HCT116 (cell line): ENCODE results near the gene GRIK2. TPM values are rescaled to one million over a fixed set of nuclear protein-coding genes. Genes with fewer than 3 reads are reported as not detected.

ENCODE experiments used
- ATAC-seq: fragments of 200-7000 bp; cut with Tn5 transposase; 2 replicates; pipeline ENCODE4 v1.9.1; 2020; ENCODE audit warnings: mild to moderate bottlenecking, moderate library complexity
- BruUV-seq: library from RNA; stranded (reverse); fragments of 400-500 nt; replicated peaks from 2 replicates; lab custom pipeline; 2021; lab: Mats Ljungman, UMichigan
- CTCF ChIA-PET: fragments of 300-600 bp; sonication (Branson Sonifier 250); formaldehyde crosslinking; loops from one replicate; lab custom pipeline; 2021; ENCODE audit warnings: antibody characterized with exemption; lab: Charles Lee
- POLR2A ChIA-PET: fragments of 300-600, 350-600 bp; sonication (Branson Sonifier 250); formaldehyde crosslinking; loops from one replicate; lab custom pipeline; 2021; ENCODE audit warnings: antibody characterized with exemption; lab: Charles Lee
- RAD21 ChIA-PET, 2 experiments: fragments of 300-600 bp; sonication (Branson Sonifier 250); formaldehyde crosslinking; loops; one replicate each; lab custom pipeline; 2023; ENCODE audit warnings: low total read pairs in 2 of 2; ENCODE audit not compliant: uncharacterized antibody in 2 of 2, unreplicated experiment in 2 of 2, low non-redundant PET in 1 of 2; lab: Charles Lee
- DNase-seq: peaks from one replicate; pipeline ENCODE4 v3.0.0-alpha.2; 2010; ENCODE audit warnings: low read depth, low spot score
- H2AFZ ChIP-seq: fragments of 200-600 bp; shearing (Covaris generic), sonication (generic); 2 replicates; pipeline ENCODE4 v1.6.1; 2017; ENCODE audit warnings: low read depth, mixed run types, mixed read lengths, antibody characterized with exemption, low read length; ENCODE audit not compliant: poor library complexity, severe bottlenecking
- H3K27ac ChIP-seq: 2 replicates; pipeline ENCODE4 v1.5.1; 2012; ENCODE audit warnings: low read depth, low read length
- H3K27me3 ChIP-seq: fragments of 200-600 bp; sonication (generic); 2 replicates; pipeline ENCODE4 v1.6.1; 2016; ENCODE audit warnings: mixed run types, low read length, mixed read lengths; ENCODE audit not compliant: insufficient read depth
- H3K36me3 ChIP-seq, 2 experiments: fragments of 200-500 bp in 1 of 2; fragments of 200-600 bp in 1 of 2; sonication (Bioruptor generic) in 1 of 2; sonication (generic) in 1 of 2; 2 replicates each; pipeline versions ENCODE4 v1.5.1 to v1.6.1; 2014 to 2016; ENCODE audit warnings: low read length in 2 of 2, inconsistent platforms in 1 of 2, mixed read lengths in 1 of 2, mixed run types in 1 of 2; ENCODE audit not compliant: insufficient read depth in 2 of 2, control insufficient read depth in 1 of 2
- H3K4me1 ChIP-seq, 2 experiments: fragments of 200-600 bp in 1 of 2; sonication (generic) in 1 of 2; 2 replicates each; pipeline versions ENCODE4 v1.5.1 to v1.6.1; 2012 to 2017; ENCODE audit warnings: low read length in 2 of 2, inconsistent platforms in 1 of 2, mild to moderate bottlenecking in 1 of 2, mixed read lengths in 1 of 2, mixed run types in 1 of 2, moderate library complexity in 1 of 2; ENCODE audit not compliant: insufficient read depth in 2 of 2, control insufficient read depth in 1 of 2
- H3K4me2 ChIP-seq: fragments of 200-600 bp; sonication (generic); 2 replicates; pipeline ENCODE4 v1.6.1; 2017; ENCODE audit warnings: mixed run types, low read length, mixed read lengths
- H3K4me3 ChIP-seq, 2 experiments: fragments of 200-600 bp in 1 of 2; sonication (generic) in 1 of 2; replicated peaks in 1 of 2; 2 replicates each; pipeline ENCODE4 v1.5.1; 2011 to 2016; ENCODE audit warnings: low read length in 2 of 2, control low read depth in 1 of 2, low read depth in 1 of 2, mild to moderate bottlenecking in 1 of 2, mixed read lengths in 1 of 2, mixed run types in 1 of 2
- H3K79me2 ChIP-seq: fragments of 200-600 bp; sonication (generic); 2 replicates; pipeline ENCODE4 v1.6.1; 2017; ENCODE audit warnings: mild to moderate bottlenecking, mixed run types, low read length, moderate library complexity, mixed read lengths; ENCODE audit not compliant: insufficient read depth
- H3K9ac ChIP-seq: fragments of 200-600 bp; sonication (generic); 2 replicates; pipeline ENCODE4 v1.6.1; 2016; ENCODE audit warnings: low read length, mixed read lengths
- H3K9me2 ChIP-seq: fragments of 200-600 bp; sonication (generic), shearing (Covaris generic); 2 replicates; pipeline ENCODE4 v1.6.1; 2017; ENCODE audit warnings: mixed run types, mild to moderate bottlenecking, moderate library complexity; ENCODE audit not compliant: insufficient read depth
- H3K9me3 ChIP-seq, 2 experiments: fragments of 200-500 bp in 1 of 2; fragments of 200-600 bp in 1 of 2; sonication (Bioruptor generic) in 1 of 2; sonication (generic) in 1 of 2; 2 replicates each; pipeline ENCODE4 v1.6.1; 2014 to 2017; ENCODE audit warnings: low read length in 2 of 2, mixed read lengths in 2 of 2, inconsistent platforms in 1 of 2, low read depth in 1 of 2, mild to moderate bottlenecking in 1 of 2, mixed run types in 1 of 2, moderate library complexity in 1 of 2; ENCODE audit not compliant: control insufficient read depth in 1 of 2, insufficient read depth in 1 of 2
- H4K20me1 ChIP-seq: fragments of 200-600 bp; sonication (generic), shearing (Covaris generic); 2 replicates; pipeline ENCODE4 v1.6.1; 2017; ENCODE audit warnings: mixed run types, mild to moderate bottlenecking, moderate library complexity; ENCODE audit not compliant: insufficient read depth
- CEBPB ChIP-seq: IDR thresholded peaks from 2 replicates; pipeline ENCODE4 v1.6.1; 2012; ENCODE audit warnings: low read depth
- ELF1 ChIP-seq: IDR thresholded peaks from 2 replicates; pipeline ENCODE4 v1.6.1; 2012; ENCODE audit warnings: low read depth, borderline replicate concordance
- EZH2phosphoT487 ChIP-seq: fragments of 200-600 bp; IDR thresholded peaks from 2 replicates; pipeline ENCODE4 v1.6.1; 2018; ENCODE audit warnings: antibody characterized with exemption, borderline replicate concordance
- FOSL1 ChIP-seq: IDR thresholded peaks from 2 replicates; pipeline ENCODE4 v1.6.1; 2012; ENCODE audit warnings: low read depth
- JUND ChIP-seq: IDR thresholded peaks from 2 replicates; pipeline ENCODE4 v1.6.1; 2012
- SIN3A ChIP-seq: IDR thresholded peaks from 2 replicates; pipeline ENCODE4 v1.6.1; 2012; ENCODE audit warnings: low read depth
- SP1 ChIP-seq: IDR thresholded peaks from 2 replicates; pipeline ENCODE4 v1.6.1; 2012; ENCODE audit warnings: low read depth
- TCF7L2 ChIP-seq: IDR thresholded peaks from 2 replicates; pipeline ENCODE4 v1.7.0; 2011; ENCODE audit warnings: borderline replicate concordance, inconsistent platforms; ENCODE audit not compliant: insufficient read depth, insufficient read length; ENCODE audit errors: extremely low read depth
- YY1 ChIP-seq: IDR thresholded peaks from 2 replicates; pipeline ENCODE4 v1.6.1; 2011; ENCODE audit warnings: low read length, low read depth, moderate library complexity, mild to moderate bottlenecking; ENCODE audit not compliant: insufficient replicate concordance; ENCODE audit errors: extremely low read depth
- intact Hi-C: fragments of 100-400 bp; cut with micrococcal nuclease; formaldehyde crosslinking; loops from 2 replicates; pipeline ENCODE4 v1.10.0; 2022
- total RNA-seq: library from RNA; stranded (reverse); gene quantifications from one replicate; pipeline ENCODE4 v1.2.1, GENCODE V29; 2021; ENCODE audit not compliant: unreplicated experiment
- TF ChIP-seq, protein P1 (sequence below): IDR thresholded peaks from 2 replicates; pipeline ENCODE4 v1.6.1; 2011; ENCODE audit warnings: mild to moderate bottlenecking, low read length, moderate library complexity; ENCODE audit not compliant: insufficient replicate concordance; ENCODE audit errors: extremely low read depth
- TF ChIP-seq, protein P2 (sequence below): IDR thresholded peaks from 2 replicates; pipeline ENCODE4 v1.6.1; 2012; ENCODE audit warnings: low read depth
- TF ChIP-seq, protein P3 (sequence below), 3 experiments: fragments of 200-600 bp in 1 of 3; sonication (generic) in 1 of 3; IDR thresholded peaks in 2 of 3; conservative IDR thresholded peaks in 1 of 3; 2 replicates each; pipeline ENCODE4 v1.5.1; 2012 to 2017; ENCODE audit warnings: low read depth in 2 of 3, low read length in 2 of 3, antibody characterized with exemption in 1 of 3, borderline replicate concordance in 1 of 3, control low read depth in 1 of 3, mild to moderate bottlenecking in 1 of 3, mixed read lengths in 1 of 3, mixed run types in 1 of 3, moderate library complexity in 1 of 3; ENCODE audit not compliant: insufficient read depth in 1 of 3

GRIK2 gene
- total RNA-seq, 1 experiment from 2014 or later = 0.64 TPM

DNA sequence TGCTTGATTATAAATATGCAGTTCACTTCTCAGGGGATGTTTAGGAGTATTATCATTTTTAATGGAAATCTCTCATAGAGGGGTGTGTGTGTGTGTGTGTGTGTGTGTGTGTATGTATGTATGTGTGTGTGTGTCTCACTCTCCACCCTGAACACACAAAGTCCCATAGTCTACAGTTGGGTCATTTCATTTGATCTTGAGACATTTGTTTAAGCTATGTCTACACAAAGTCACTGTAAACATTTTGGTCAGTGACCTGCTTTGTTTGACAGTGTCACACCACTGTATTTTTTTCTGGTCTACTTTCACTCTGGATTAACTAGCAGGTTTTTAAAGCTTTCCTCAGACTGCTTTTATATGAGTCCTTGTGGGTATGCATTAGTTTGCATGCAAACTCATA, 215.2 kb downstream of the GRIK2 start:
- no peak overlapping the region for H3K4me2 ChIP-seq
- intact Hi-C loops = no loop called here
- H3K27me3 ChIP-seq = no peaks in the 10 kb centered on the region
- no peaks in the 10 kb centered on the region for H3K9me3 ChIP-seq
- ATAC-seq = no peak
- DNase-seq = no peak
- BruUV-seq = no TSS peak
- peaks cover 0 to 13% of the 10 kb centered on the region in 2 experiments; a peak in 2 of 4 replicates for H3K4me1 ChIP-seq
- no peak overlapping the region for H2AFZ ChIP-seq
- H3K9ac ChIP-seq = no peak overlapping the region
- CTCF ChIA-PET = no interaction called here
- H3K79me2 ChIP-seq = no peaks in the 10 kb centered on the region
- no peaks in the 10 kb centered on the region for H3K36me3 ChIP-seq
- TF ChIP-seq, protein P1, sequence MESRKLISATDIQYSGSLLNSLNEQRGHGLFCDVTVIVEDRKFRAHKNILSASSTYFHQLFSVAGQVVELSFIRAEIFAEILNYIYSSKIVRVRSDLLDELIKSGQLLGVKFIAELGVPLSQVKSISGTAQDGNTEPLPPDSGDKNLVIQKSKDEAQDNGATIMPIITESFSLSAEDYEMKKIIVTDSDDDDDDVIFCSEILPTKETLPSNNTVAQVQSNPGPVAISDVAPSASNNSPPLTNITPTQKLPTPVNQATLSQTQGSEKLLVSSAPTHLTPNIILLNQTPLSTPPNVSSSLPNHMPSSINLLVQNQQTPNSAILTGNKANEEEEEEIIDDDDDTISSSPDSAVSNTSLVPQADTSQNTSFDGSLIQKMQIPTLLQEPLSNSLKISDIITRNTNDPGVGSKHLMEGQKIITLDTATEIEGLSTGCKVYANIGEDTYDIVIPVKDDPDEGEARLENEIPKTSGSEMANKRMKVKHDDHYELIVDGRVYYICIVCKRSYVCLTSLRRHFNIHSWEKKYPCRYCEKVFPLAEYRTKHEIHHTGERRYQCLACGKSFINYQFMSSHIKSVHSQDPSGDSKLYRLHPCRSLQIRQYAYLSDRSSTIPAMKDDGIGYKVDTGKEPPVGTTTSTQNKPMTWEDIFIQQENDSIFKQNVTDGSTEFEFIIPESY = no peak
- no peaks in the 10 kb centered on the region for H3K9me2 ChIP-seq
- H3K4me3 ChIP-seq = no peak overlapping the region
- no peaks in the 10 kb centered on the region for H4K20me1 ChIP-seq
- no peak overlapping the region for H3K27ac ChIP-seq
- RAD21 ChIA-PET = no interaction called here
- POLR2A ChIA-PET = no interaction called here

DNA sequence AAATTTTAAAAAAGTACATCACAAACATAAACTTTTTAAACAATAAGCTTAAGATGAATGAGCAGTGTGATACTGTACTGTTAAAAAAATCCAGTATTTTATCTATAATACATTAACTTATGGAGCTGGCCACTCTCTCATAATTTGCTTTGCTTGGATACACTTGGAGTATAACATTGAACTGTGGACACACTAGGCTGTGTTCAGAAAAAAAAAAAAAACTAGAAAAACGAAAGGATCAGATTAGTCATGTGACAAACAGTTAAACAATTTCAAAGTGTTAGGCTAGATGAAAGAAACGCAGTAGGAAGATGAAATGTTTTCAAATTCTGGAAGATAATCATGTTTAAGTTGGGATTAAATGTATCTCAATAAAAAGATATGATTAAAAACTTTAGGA, 220.0 kb downstream of the GRIK2 start:
- DNase-seq (no peak), ATAC-seq (no peak)
- ChIA-PET RAD21 (interaction anchor here in 1 of 2 experiments (0.5 kb wide), 1 partner anchor 77 kb away, joined by 5 read pairs; no protein-coding TSS in a partner anchor), CTCF (no interaction called here), POLR2A (no interaction called here)
- no peaks in the 10 kb centered on the region for H3K79me2 ChIP-seq
- no TSS peak for BruUV-seq
- peaks cover 0 to 23% of the 10 kb centered on the region in 2 experiments; a peak in 2 of 4 replicates for H3K4me1 ChIP-seq
- no peak overlapping the region for H3K9ac ChIP-seq
- no peak overlapping the region for H3K4me2 ChIP-seq
- intact Hi-C loops = no loop called here
- H3K9me3 ChIP-seq = no peaks in the 10 kb centered on the region
- no peaks in the 10 kb centered on the region for H3K27me3 ChIP-seq
- no peak overlapping the region for H2AFZ ChIP-seq
- H3K4me3 ChIP-seq = no peak overlapping the region
- peaks cover 3% of the 10 kb centered on the region; the same call in 1 of the 2 replicates for H3K9me2 ChIP-seq
- H4K20me1 ChIP-seq = no peaks in the 10 kb centered on the region
- no peaks in the 10 kb centered on the region for H3K36me3 ChIP-seq
- no peak overlapping the region for H3K27ac ChIP-seq
- TF ChIP-seq TCF7L2 (no peak), ELF1 (no peak), SIN3A (no peak), SP1 (no peak), YY1 (no peak), CEBPB (no peak), EZH2phosphoT487 (no peak), JUND (no peak), FOSL1 (no peak)
- TF ChIP-seq, protein P2, sequence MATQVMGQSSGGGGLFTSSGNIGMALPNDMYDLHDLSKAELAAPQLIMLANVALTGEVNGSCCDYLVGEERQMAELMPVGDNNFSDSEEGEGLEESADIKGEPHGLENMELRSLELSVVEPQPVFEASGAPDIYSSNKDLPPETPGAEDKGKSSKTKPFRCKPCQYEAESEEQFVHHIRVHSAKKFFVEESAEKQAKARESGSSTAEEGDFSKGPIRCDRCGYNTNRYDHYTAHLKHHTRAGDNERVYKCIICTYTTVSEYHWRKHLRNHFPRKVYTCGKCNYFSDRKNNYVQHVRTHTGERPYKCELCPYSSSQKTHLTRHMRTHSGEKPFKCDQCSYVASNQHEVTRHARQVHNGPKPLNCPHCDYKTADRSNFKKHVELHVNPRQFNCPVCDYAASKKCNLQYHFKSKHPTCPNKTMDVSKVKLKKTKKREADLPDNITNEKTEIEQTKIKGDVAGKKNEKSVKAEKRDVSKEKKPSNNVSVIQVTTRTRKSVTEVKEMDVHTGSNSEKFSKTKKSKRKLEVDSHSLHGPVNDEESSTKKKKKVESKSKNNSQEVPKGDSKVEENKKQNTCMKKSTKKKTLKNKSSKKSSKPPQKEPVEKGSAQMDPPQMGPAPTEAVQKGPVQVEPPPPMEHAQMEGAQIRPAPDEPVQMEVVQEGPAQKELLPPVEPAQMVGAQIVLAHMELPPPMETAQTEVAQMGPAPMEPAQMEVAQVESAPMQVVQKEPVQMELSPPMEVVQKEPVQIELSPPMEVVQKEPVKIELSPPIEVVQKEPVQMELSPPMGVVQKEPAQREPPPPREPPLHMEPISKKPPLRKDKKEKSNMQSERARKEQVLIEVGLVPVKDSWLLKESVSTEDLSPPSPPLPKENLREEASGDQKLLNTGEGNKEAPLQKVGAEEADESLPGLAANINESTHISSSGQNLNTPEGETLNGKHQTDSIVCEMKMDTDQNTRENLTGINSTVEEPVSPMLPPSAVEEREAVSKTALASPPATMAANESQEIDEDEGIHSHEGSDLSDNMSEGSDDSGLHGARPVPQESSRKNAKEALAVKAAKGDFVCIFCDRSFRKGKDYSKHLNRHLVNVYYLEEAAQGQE = no peak
- TF ChIP-seq, protein P3, sequence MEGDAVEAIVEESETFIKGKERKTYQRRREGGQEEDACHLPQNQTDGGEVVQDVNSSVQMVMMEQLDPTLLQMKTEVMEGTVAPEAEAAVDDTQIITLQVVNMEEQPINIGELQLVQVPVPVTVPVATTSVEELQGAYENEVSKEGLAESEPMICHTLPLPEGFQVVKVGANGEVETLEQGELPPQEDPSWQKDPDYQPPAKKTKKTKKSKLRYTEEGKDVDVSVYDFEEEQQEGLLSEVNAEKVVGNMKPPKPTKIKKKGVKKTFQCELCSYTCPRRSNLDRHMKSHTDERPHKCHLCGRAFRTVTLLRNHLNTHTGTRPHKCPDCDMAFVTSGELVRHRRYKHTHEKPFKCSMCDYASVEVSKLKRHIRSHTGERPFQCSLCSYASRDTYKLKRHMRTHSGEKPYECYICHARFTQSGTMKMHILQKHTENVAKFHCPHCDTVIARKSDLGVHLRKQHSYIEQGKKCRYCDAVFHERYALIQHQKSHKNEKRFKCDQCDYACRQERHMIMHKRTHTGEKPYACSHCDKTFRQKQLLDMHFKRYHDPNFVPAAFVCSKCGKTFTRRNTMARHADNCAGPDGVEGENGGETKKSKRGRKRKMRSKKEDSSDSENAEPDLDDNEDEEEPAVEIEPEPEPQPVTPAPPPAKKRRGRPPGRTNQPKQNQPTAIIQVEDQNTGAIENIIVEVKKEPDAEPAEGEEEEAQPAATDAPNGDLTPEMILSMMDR (IDR thresholded peaks at IDR 0.05 in 2 of 3, conservative IDR thresholded peaks at IDR 0.05 in 1 of 3; ENCODE audit: borderline replicate concordance in 1 of 3, insufficient read depth in 1 of 3, low read depth in 2 of 3, low read length in 2 of 3) = no peak
